Colonic mucosa (tissue), 4 donors: ENCODE measurements around the gene CLDN5. TPM values are rescaled to one million over a fixed set of nuclear protein-coding genes. Genes with fewer than 3 reads are reported as not detected.

Source experiments
- DNase-seq: peaks from one replicate; pipeline ENCODE4 v3.0.0-alpha.2; 2020
- H3K27ac ChIP-seq: fragments of 200-600 bp; one replicate; pipeline ENCODE4 v1.8.0; 2021
- H3K27me3 ChIP-seq: fragments of 200-600 bp; one replicate; pipeline ENCODE4 v1.8.0; 2021
- H3K36me3 ChIP-seq: fragments of 200-600 bp; one replicate; pipeline ENCODE4 v1.8.0; 2021
- H3K4me1 ChIP-seq: fragments of 200-600 bp; one replicate; pipeline ENCODE4 v1.8.0; 2021; ENCODE audit warnings: mild to moderate bottlenecking
- H3K4me3 ChIP-seq: fragments of 200-600 bp; one replicate; pipeline ENCODE4 v1.8.0; 2021
- H3K9ac ChIP-seq, 2 donors: one replicate each; pipeline ENCODE4 v1.7.0; 2013; ENCODE audit warnings: control low read depth in 2 of 2, low read depth in 2 of 2, low read length in 2 of 2
- H3K9me3 ChIP-seq: fragments of 200-600 bp; one replicate; pipeline ENCODE4 v1.8.0; 2021
- CTCF ChIP-seq: fragments of 200-600 bp; IDR thresholded peaks from one replicate; pipeline ENCODE4 v1.8.0; 2022; ENCODE audit warnings: antibody characterized with exemption, mild to moderate bottlenecking
- intact Hi-C: fragments of 100-400 bp; cut with DNase I; formaldehyde crosslinking; loops from one replicate; pipeline ENCODE4 v1.14.1; 2022
- total RNA-seq, 2 donors: library from RNA; stranded (reverse); fragmentation: NEBNext Ultra II Directional in 1 of 2; extraction: Animal tissue kit (Norgen Biotek cat#: 25700) in 1 of 2; gene quantifications; one replicate each; pipeline ENCODE4 v1.2.1, GENCODE V29; 2021
- donor health status: healthy.
- donor health status: DM: no; HTN: no; CAD: no.
- donor health status: DM: no; HTN: no; CAD: no.

Gene CLDN5
- total RNA-seq, 2 donors from 2014 or later: 10.4 to 31.0 TPM

- intact Hi-C loops: no loop called here
- Histone ChIP-seq H3K4me1 (no peaks in the 10 kb centered on the region), H3K9me3 (no peaks in the 10 kb centered on the region), H3K9ac (no peak overlapping the region), H3K4me3 (no peak overlapping the region), H3K27ac (no peak overlapping the region), H3K36me3 (no peaks in the 10 kb centered on the region), H3K27me3 (no peaks in the 10 kb centered on the region)
- no peak for DNase-seq
- no peak for TF ChIP-seq CTCF
Observed at GRCh38 chr22:19506212-19506611, 18.0 kb downstream of the CLDN5 start.

GRCh38 chr22:19505735-19506126 is 18.5 kb downstream of the CLDN5 start:
- intact Hi-C loops: no loop called here
- Histone ChIP-seq H3K27ac (no peak overlapping the region), H3K27me3 (no peaks in the 10 kb centered on the region), H3K9ac (no peak overlapping the region), H3K4me1 (no peaks in the 10 kb centered on the region), H3K4me3 (no peak overlapping the region), H3K36me3 (no peaks in the 10 kb centered on the region), H3K9me3 (no peaks in the 10 kb centered on the region)
- no peak for DNase-seq
- no peak for TF ChIP-seq CTCF

GRCh38 chr22:19504900-19505734 is 19.1 kb downstream of the CLDN5 start:
- Histone ChIP-seq H3K27ac (no peak overlapping the region), H3K9me3 (no peaks in the 10 kb centered on the region), H3K4me3 (no peak overlapping the region), H3K4me1 (no peaks in the 10 kb centered on the region), H3K9ac (no peak overlapping the region), H3K27me3 (no peaks in the 10 kb centered on the region), H3K36me3 (no peaks in the 10 kb centered on the region)
- DNase-seq: no peak
- no peak for TF ChIP-seq CTCF
- intact Hi-C loops: no loop called here

- H3K4me1 ChIP-seq: no peaks in the 10 kb centered on the region
- no peak for TF ChIP-seq CTCF
- no peak for DNase-seq
- no peak overlapping the region for H3K9ac ChIP-seq
- no peaks in the 10 kb centered on the region for H3K9me3 ChIP-seq
- intact Hi-C loops: no loop called here
- no peak overlapping the region for H3K27ac ChIP-seq
- no peaks in the 10 kb centered on the region for H3K36me3 ChIP-seq
- H3K4me3 ChIP-seq: no peak overlapping the region
- no peaks in the 10 kb centered on the region for H3K27me3 ChIP-seq
Observed at GRCh38 chr22:19503869-19504268, 20.3 kb downstream of the CLDN5 start.

GRCh38 chr22:19503367-19503766 is 20.8 kb downstream of the CLDN5 start:
- Histone ChIP-seq H3K9me3 (no peaks in the 10 kb centered on the region), H3K27me3 (no peaks in the 10 kb centered on the region), H3K4me3 (no peak overlapping the region), H3K9ac (no peak overlapping the region), H3K36me3 (no peaks in the 10 kb centered on the region), H3K4me1 (no peaks in the 10 kb centered on the region), H3K27ac (no peak overlapping the region)
- no peak for TF ChIP-seq CTCF
- DNase-seq: no peak
- intact Hi-C loops: no loop called here
